Measurements from ENCODE around the gene MBD5.

Gene MBD5

DNA sequence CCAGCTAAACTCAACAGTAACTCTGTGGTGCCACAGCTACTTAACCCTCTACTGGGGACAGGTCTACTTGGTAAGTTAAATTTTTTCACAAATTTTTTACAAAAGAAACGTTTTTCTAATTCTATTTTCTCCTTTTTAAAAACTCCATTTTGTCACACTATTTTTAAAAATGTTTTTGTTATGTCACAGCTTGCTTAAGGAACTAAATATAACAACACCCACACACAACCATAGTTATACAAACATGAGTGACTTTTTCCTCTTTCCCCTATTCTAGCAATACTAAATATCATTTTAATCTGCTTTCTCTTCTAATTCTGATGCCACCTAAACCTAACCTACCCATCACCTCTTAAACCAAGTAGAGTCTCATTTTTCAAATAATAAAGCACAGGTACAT is 463.2 kb downstream of the MBD5 start:
- no peak for DNase-seq

DNA sequence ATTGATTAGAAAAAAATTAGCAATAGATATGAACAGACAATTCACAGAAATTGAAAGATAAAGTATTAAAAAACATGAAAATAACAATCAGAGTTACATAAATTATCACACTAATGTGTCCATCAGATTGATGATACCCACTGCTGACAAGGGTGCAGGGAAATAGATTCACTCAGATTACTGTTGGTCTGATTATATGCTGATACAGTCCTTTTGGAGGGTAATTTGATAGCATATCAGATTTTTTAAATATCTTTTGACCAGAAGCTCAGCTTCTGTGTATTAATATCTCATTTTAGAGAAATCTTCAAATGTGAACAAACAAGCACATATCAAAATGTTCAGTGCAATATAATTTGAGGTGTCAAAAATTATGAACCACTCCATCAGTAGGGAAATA is 465.8 kb downstream of the MBD5 start:
- no peak for DNase-seq

DNA sequence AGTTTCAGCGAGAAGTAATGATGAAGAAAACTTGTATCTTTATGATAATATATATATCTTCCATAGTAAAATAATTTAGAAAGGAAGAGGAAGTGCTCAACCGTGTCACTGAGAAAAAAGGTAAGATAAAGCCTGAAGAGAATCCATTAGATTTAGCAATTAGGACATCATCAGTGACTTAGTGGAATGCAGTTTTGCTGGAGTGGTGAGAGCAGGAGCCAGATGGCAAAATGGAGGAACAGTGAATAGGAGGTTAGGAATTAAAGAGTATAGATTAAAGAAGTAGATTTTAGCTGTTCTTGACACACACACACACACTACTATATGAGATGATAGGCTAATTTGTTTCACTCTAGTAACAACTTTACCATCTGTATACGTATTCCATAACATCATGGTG is 466.5 kb downstream of the MBD5 start:
- DNase-seq = no peak

DNA sequence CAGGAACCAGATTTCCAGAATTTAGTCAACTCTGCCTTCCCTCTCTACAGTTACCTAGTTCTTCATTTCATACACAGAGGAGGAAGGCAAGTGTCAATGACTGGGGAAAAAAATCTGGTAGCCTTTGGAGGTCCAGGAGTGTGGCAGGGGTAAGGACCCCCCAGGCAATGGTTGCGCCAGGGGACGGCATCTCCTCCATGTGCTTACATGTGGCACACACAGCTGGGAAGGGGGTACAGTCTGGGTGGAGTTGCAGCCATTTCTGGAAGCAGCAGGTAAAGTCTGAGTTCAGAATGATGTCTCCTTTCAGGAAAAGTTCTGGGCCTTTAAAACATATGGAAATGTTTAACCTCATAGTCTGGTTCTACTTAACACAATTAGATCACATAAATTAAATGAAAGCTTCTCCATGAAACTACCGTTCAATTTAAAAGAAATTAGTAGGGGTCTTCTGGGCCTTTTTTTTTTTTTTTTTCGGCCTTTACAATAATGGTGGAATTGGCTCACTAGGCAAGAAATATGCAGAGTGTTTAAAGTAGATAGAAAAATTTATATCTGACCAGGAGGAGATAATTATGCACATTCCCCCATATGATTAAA is 470.0 kb downstream of the MBD5 start:
- no peak for DNase-seq

DNA sequence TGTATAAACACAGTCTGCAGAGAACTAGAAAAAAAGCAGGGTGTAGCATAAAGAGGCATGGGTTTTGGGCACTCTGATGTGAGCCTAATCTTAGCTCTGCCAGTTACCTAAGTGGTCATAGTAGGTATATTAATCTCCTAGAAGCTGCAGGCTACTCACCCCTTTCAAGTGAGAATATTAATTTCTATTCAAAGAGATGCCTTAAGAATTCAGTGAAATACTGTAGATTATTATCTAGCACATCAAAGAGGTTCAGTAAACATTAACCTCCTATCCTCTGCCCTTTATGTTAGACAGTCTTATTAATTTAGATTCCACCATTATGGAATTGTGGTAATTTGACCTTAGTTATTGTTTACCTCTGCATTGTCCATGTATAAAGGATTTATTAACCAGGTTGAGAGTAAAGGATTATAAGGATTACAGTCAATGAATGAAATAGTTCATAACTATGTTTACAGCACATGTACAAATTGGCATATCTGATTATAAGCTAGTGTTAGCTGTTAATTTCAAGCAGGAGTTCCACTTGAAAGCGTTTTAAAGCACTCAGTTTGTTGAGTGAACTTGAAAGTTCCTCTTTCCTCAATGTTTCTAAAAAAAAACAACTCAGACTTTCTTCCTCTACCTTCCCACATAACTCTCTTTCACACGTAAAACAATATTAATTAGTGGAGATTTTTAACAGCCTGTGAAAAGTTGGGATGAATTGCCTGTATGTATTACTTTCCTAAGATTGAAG is 473.1 kb downstream of the MBD5 start:
- DNase-seq = no peak

DNA sequence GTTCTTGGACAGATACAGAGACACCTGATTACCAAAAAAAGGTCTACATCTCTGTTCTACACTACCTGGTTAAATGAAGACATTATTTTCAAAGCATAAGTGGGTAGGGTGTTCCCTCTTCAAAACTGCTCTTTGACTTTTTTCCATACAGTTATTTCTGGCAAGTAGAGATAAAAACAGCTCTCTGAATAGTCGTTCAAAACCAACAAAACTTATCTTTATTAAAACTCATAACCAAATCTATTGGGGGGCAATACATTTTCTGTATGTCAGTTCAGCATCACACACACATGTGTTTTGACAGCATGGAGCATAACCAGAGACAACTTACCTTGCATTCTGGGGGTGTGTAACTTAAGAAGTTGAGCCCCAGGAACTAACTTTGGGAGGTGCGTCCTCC is 474.7 kb downstream of the MBD5 start:
- DNase-seq = no peak

DNA sequence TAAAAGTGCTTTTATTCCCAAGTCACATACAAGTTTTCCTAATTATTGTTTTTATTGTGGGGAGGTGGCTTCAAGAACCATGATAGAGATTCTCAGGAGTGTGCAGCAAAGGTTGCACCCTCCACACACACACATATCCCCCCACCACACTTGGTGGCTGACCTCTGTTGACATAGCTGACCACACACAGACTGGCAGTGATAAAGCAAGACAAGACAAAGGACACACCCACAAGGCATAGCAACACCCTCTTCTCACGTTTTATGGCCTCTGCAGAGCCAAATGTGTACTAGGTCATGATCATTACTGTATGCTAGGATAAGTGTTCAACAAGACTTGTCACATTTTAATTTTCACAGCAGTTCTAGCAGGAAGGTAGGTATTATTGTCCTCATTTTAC is 480.7 kb downstream of the MBD5 start:
- no peak for DNase-seq

DNA sequence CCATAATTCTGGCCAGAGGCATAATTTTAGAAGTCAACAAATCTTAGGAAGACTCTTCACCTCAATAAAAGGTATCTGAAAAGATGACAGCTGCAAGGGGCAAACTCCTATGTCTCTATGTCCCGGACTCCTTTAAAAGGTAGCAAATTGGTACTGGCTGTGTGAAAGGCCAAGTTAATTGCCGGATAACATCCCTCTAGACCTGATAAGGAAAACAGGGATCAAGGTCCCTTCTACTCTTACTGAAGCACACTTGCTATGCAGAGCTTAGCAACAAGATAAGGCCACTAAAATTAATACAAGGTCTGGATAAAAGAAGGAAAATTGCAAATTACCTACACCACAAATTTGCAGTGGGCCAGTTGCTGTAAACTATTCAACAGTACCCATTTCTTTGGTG is 482.6 kb downstream of the MBD5 start:
- no peak for DNase-seq

DNA sequence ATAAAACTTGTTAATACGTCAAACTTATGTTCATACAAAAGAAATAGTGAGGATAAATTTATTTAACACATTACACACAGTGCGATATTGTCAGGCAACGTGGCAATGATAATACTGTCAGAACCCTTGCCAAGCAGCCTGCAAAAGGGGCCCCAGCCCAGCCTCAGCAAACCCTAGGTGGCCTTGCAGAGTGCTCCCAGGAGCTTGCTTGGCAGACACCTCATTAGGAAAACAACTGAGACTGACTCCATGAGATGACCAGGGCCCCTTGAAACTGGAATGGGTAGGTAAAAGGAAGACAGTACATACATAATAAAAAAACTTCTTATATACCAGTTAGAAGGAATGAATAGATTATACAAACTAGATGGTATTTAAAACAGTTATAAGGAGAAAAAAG is 487.1 kb downstream of the MBD5 start:
- DNase-seq = no peak

DNA sequence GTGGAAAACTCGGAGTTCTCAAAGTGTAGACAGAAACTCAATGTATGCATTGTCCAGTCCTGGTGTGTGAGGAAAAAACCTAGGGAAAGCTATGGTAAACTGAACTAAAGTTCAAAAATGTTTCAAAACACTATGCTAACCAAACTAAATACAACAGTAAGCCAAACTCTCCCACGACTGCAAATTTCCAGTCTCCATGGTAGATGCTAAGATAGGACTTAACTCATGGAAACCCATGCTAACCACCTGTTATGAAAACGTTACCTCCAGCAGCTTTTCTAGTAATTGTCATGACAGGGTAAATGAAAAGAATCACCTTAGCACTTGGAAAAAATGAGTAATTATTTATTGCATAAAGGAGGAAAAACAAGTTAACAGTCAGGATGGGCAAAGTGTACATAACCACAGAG is 488.0 kb downstream of the MBD5 start:
- no peak for DNase-seq

DNA sequence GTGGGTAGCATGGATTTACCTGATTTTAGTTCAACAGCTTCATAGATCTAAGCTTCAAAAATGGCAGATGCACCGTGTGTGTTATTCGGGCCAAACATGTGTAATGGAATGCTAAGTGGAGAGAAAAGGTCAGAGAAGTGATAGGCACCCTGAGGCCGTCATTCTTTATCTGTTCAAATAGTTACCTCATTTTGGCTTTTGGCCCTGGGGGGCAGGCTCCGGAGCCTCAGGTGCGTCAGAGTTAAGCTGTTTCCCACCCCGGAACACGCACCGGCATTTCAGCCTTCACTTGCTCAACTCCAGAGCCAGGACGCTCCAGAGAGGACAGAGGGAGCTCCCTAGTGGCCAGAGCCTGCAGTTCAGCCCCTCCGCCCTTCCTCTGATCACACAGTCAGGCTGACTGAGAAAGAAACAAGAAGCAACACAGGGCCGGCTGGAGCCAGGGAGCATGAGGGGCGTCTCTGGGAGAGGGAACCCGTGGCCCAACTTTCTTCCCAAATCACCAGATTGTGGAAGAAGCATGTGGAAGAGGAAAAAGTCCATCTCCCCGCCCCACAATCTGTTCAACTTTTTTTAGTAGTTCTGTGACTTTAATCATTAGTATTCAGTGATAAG is 488.5 kb downstream of the MBD5 start:
- DNase-seq = no peak

DNA sequence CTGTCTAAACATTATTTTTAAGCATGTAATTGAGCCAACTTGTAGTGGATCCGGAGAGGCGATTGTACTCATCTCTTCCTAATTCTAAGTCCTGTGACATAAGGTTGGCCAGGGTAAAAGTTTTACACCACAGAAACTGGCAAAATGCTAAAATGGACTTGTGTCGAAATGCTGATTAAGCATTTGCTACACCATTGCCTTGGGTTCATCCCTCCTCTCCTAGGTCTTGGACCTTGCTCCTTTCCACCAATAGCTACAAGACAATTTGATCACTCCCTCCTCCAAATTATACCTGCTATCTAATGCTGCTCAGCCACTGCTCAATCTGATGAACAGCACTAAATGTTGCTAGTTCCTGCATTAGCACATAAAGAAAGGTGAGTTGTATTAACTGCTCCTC is 491.0 kb downstream of the MBD5 start:
- no peak for DNase-seq

DNA sequence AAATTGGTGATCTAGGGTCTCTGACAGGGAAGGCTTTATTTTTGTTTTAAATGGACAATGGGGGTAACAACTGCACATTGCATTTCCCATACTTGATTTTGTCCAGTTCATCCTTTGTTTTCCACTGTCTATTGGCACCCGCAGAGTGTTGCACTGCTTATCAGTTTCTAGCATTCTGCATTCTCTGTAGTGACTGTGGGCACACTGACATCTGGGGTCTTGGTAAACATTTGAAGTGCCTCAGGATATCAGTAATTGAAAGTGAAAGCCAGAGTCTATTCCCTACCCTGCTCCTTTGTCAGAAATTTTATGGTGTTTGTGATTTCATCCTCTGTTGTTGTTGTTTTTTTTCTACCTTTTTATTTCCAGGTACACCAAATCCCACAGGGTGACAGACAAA is 491.6 kb downstream of the MBD5 start:
- no peak for DNase-seq

DNA sequence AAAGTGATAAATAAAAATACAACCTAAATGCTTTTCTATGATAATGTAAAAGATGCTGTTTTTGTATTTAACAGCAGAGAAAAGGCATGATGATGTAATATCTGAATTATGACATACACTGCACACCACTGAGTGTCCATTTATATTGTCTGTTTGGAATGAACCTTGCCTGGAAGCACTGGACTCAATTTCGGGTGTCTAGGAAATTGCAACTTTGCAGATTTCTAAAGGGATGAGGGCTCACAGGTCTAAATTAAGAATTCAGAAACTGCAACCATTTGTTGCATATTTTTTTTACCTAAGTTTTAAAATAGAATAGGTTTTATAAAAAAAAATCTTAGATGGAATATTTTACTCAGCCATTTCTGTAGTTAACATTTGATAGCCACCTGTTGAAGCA is 492.5 kb downstream of the MBD5 start:
- no peak for DNase-seq

DNA sequence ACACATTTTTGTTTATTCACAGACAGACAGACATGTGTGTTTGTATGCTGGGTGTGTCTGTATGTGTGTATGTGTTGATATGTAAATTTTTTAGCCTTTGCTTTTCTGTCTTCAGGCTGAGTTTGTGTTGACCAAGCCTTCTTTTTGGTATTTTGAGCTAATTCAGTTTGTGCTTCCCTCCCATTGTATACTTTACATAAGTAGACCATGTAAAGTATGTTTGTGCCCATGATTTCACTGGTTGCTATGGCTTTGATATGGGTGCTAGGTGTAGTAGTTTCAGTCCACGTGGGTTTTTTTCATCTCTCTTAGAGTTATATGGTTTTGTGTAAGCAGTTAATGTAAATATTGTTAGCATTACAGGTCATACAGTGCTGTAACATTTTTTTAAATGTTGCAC is 494.2 kb downstream of the MBD5 start:
- no peak for DNase-seq

DNA sequence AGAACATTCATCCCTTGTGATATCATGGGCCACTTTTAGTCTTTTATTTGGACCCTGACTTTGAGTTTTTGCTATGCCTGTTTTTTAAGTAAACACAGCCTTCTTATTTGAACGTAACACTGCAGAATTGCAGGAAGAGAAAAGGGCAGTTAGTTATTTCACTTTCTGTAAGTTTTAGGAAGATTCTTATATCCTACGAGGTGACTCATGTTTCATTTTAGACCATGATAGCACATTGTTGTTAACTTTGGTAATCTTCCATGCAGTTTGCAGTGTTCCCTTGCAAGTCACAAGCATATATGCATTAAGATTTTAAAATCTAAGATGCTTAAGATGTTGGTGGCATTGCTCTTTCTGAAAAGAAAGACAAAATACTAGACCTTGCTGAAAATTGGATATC is 495.1 kb downstream of the MBD5 start:
- no peak for DNase-seq

DNA sequence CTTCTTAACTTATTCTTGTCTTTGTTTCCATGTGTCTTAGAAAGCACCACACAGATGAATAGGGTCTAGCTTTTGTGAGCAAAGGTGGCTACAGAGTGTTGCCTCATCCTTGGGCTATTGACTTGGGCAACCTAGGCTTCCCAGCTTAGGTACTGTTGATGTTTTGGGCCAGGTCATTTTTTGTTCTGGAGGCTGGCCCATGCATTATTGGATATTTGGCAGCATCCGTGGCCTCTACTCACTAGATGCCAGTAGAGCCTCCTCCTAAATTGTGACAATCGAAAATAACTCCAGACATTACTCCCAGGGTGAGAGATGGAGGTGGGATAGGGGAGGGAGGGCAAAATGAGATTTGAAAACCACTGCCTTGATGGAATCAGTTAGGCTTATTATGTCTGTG is 496.4 kb downstream of the MBD5 start:
- no peak for DNase-seq

DNA sequence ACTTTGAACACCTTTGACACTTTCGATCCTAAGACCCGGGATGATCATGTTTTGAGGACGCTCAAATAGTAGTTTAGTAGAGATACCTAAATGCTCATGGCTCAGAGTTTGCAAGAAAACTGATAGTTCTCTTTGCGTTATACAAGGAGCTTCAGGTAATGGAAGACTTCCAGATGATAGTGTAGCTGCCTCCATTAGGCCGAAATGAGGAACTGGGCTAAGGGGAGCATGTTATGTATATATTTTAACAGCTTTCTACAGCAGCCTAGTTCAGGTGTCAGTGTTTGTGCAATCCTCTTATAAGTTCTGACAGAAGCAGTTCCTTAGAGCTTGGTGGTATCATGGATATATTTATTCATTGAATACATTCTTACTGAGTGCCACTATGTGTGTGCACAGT is 496.9 kb downstream of the MBD5 start:
- no peak for DNase-seq

DNA sequence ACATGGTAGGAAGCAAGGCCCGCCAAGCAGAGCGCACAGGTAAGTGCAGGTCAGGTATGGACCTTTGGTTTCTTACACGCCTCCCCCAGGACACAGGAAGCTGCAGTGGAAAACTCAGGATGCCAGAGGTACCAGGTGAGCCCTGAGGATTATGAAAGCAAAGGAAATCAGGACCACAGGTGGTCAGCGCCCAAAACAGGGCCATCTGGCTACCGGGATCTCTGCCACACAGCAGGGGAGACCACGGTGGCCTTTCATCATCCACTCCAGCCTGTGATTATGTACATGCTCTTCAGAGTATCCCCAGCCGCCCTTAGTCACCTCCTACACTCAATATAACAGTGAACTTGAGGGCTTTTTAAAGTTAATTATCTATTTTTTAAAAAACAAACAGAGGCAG is 498.1 kb downstream of the MBD5 start:
- no peak for DNase-seq

DNA sequence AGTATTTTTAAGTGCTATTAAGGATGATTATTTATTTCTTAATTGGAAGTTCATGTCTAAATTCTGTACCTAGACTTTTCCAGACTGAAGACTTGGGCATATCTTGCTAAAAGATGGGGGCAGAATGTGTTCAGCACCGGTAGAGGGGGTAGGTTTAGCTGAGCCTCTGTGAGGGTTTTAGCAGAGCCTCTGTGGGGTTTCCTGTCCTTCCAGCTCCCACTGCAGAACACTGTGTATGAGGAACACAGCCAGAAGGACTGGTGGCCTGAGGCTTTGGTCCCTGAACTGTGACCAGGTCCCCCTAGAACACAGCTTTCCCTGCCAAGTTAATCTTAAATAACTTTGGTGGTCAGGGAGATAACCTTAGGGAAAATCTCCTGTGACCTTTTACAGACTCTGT is 500.3 kb downstream of the MBD5 start:
- DNase-seq = no peak

DNA sequence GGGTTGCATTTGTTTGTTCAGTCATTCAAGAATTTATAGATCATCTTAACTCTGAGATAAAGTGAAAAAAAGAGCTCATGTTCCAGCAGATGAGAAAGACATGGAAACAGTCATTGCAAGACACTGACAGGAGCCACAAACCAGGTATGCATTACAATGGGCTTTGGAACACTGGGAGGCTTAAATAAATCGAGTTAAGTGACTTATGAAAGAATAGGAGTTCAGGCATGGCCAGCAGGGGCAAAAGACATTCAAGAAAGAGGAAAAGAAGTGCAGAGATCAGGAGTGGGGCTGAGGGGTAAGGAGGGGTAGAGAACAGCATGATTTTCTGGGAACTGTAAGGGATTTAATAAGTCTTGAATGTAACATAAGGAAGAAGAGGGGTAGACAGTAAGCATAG is 502.4 kb downstream of the MBD5 start:
- no peak for DNase-seq

DNA sequence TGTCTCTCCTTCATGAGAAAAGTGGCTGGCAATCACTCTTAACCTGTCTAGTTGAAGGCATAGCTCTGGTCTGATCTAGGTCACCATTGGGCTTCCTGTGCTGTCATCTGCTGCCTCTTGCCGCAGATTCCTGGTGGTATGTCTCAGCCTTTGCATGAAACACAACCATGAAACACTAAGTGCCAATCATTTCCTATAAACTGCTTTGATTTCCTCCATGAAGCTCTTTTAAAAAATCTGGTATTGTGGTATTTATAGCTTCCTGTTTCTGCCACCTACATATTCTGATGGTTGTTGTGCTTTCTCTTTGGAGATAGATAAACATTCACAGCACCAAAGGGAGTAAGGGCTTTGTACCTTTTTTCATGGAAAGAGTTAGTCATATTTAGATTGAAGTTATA is 503.6 kb downstream of the MBD5 start:
- DNase-seq = no peak

DNA sequence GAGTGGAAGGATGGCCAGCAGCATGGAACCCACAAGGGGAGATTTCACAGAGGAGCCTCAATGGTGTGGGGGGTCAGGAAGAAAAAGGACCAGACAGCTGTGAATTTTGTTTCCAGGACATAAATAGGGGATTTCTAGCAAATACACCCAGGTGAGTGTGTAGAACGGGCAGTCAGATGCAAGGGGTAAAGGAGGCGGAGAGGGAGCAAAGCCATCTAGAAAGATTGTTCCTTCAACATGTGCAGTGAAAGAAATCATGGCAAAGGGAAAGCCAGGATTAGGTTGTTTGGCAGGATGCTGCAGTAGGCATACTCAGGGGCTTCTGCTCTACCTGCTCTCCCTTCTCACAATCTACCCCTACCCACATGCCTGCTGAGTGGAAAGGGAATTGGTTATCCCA is 504.2 kb downstream of the MBD5 start:
- no peak for DNase-seq

DNA sequence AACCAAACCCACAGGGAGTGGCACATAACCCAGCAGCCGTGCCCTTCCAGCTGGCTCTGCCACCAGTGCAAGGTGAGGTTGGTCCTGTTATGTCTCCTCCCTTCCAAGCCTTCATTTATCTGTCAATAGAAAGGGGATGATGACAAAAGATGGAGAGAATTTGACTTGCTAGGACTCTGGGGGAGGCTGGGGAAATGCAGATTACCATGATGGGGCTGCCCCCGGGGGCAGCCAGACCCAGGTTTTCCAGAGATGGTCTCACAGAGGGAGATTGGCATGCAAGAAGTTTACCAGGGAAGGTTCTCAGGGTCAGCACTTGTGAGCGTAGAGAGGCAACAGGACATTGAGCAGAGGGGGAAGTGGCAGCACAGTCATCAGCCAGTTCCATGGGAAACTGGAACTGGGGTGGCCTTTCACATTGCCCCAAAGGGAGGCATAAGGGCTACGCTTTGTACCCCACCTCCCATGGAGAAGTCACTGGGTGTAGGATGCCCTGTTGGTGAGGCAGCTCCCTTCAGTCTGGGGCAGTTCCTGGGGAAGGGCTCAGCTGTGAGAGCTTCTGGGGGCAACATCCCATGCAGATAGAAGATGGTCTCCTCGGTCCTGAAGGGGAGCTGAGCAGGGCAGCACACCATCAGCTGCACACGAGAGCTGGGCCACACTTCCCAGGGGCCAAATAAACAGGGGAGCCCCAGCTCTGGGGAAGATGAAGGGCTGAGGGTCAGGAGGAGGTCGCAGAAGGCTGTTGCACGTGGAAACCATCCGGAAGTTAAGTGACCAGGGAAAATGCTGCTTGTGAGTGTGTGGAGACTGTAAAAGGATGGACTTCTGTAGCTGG is 505.8 kb downstream of the MBD5 start:
- no peak for DNase-seq
